Measurements from ENCODE around the gene NIN.
"Not testable (repeated sequence)": the region's sequence is repeated elsewhere in the genome, so short reads cannot be mapped to it uniquely, and the experiment has no call there.

Gene NIN

GRCh38 chr14:50697659-50698290, 133.2 kb downstream of the NIN start:
- no peak for DNase-seq

DNA sequence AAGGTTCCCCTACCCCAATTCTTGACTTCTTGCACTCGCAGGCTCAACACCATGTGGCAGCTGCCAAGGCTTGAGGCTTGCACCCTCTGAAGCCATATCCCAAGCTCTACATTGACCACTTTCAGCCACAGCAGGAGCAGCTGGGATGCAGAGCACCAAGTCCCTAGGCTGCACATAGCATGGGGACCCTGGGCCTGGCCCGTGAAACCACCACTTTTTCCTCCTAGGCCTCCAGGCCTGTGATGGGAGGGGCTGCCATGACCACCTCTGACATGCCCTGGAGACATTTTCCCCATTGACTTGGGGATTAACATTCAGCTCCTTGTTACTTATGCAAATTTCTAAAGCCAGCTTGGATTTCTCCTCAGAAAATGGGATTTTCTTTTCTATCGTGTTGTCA, 136.7 kb downstream of the NIN start:
- not testable (repeated sequence) for DNase-seq

DNA sequence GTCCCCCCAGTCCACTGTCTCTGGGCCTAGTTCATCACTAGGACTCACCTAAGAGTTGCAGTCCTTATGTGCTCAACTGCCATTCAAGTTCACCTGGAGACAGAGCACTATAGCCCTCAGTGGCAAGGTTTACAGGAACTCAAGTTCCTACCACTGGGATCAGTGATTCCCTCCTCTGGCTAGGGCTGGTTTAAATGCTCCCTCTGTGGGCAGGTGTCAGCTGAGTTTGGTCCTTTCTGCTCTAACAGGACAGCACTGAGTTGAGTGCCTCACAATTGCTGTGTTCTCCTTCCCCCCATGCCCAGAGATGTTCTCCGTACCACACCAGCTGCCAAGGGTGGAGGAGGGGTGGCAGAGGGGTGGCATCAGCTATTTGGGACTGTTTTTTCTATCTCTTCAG, 142.1 kb downstream of the NIN start:
- no peak for DNase-seq

DNA sequence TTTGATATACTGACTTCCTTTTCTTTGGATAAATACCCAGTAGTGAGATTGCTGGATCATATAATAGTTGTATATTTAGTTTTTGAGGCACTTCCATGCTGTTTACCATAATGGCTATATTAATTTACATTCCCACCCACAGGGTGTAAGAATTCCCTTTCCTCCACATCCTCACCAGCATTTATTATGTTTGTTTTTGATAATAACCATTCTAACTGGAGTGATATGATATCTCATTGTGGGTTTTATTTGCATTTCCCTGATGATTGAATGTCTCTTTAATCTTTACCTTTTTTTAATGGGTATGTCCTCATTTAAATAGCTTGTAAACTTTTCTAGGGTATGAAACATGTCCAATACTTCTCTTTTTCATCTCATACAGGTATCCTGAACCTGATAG, 151.3 kb downstream of the NIN start:
- no peak for DNase-seq

DNA sequence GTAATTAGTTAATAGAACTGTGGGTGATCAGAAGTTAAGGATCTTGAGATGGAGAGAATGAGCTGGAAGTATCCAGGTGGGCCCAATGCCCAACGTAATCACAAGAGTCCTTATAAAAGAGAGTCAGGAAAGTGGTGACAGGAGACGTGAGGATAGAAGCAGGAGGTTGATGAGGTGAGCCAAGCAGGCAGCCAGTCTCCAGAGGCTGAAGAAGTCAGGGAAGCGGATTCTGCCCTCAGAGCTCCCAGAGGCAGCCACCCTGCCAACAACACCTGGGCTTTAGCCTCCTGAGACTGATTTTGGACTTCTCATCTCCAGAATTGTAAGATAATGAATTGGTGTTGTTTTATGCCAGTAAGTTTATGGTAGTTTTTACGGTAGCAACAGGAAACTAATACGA, 152.8 kb downstream of the NIN start:
- DNase-seq = no peak

DNA sequence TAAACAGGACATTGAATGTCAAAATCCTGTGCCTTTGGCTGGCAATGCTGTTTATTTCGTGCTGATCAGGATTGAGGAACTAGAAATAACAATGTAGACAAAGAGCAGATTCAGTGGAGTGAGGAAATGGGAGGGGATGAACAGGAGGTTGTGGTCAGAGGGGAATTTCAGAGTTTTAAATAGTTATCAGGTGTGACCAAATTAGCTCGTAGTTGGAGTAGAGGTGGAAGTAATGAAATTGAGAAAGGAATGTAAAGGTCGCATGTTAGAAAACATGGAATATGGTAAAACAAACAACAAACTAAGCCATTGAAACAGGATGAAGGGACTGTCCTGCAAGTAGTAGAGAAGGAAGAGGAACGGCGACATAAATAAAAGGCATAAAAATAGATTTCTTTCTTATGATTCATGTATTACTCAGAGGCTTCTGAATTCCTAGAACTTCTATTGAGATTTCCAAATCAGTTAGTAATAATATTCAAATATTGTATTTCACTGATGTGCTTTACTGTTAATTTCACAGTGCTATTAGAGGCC, 153.4 kb downstream of the NIN start:
- DNase-seq = peak; percentile 20

- DNase-seq = no peak
Measured at GRCh38 chr14:50676814-50677516, 154.0 kb downstream of the NIN start.

- no peak for DNase-seq
Measured at GRCh38 chr14:50675597-50675996, 155.4 kb downstream of the NIN start.

DNA sequence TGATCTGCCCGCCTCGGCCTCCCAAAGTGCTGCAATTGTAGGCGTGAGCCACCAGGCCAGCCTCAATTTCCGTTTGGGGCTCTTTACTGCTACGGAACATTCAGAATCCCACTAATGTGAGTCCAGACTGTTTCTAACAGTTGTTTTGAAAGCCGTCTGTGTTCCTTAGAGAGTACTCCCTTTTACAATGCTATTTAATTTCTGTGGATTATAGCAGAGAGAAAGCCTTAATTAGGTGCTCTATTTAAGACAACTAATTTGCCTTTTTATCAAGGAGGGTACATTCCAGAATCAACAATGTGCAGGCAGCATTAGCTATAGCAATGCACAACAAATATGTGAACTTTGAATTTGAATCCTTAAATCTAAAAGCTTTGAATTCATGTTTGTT, 160.1 kb downstream of the NIN start:
- no peak for DNase-seq

DNA sequence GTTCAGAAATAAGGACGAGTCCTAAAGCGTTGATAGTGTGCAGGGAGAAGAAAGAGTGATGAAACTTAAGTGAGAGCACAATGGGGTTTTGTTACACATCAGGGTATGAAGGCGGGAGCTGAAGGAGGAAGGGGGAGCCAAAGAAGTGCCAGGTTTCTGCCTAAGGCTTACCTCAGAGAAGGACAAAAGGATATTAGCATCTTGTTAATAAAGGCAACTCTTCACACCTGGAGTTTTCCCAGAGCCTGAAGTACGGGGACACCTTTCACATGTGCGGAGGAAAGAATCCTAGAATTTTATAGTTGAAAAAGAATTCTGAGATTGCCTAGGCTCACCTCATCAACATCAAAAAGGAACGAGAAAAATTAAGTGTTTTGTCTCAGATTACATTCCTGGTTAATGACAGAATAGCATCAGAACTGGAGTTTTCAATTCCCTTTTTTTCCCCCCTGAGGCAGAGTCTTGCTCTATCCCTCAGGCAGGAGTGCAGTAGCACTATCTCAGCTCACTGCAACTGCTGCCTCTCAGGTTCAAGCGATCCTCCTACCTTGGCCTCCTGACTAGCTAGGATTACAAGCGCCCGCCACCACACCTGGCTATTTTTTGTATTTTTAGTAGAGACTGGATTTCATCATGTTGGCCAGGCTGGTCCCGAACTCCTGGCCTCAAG, 160.6 kb downstream of the NIN start:
- DNase-seq = no peak

All from GDM1 (cell line).